Esophagus squamous epithelium (tissue), 4 donors: ENCODE results near the gene GRIP1.

Experiments used
- CTCF ChIP-seq, 6 experiments: fragments of 450-650 bp in 4 of 6; fragments of 200-600 bp in 2 of 6; sonication (generic) in 2 of 6; IDR thresholded peaks; one replicate each; pipeline ENCODE4 v1.5.1; 2016 to 2019; ENCODE audit warnings: antibody characterized with exemption in 6 of 6, mild to moderate bottlenecking in 4 of 6, moderate library complexity in 4 of 6
- POLR2A ChIP-seq, 4 donors: fragments of 450-650 bp; IDR thresholded peaks; one replicate each; pipeline ENCODE4 v1.6.1; 2017; ENCODE audit warnings: antibody characterized with exemption in 4 of 4, mild to moderate bottlenecking in 4 of 4, moderate library complexity in 3 of 4

GRCh38 chr12:66418908-66419307, 260.0 kb downstream of the GRIP1 start:
- no peak for TF ChIP-seq CTCF (IDR thresholded peaks at IDR 0.05)
- no peak for TF ChIP-seq POLR2A (IDR thresholded peaks at IDR 0.05)
